NOMO-1 treated with DMSO at 0.1 percent for 48 hours (cell line): Measurements from ENCODE around the gene ORM1.
A peak's percentile ranks its signal among the peaks of the same experiment; 100 is the strongest.

ENCODE experiments used
- DNase-seq: peaks from one replicate; lab custom pipeline; 2025; ENCODE audit not compliant: unreplicated experiment; lab: John Stamatoyannopoulos, UW

The ORM1 gene

GRCh38 chr9:114287001-114287762, 35.7 kb upstream of the ORM1 start:
- DNase-seq = no peak

DNA sequence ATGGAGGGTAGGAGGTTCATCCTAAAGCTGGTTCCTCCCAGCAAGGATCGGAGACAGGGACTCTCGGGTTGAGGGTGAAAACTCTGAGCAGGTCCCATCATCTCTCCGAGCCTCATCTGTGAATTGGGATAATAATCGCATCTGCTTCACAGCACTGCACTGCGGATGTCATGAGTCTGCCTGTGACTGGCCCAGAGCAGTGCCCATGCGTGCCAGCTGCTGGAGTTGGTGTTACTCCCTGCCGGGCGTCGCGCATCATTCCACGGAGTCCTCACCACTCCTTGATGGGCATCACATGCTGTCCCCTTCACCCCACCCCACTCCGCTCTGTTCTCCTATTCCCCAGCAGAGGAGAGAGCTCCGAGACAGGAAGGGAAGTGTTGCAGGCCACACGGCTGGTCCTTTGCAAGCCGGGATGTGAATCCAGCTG, 35.1 kb upstream of the ORM1 start:
- DNase-seq = no peak

- DNase-seq = no peak
Observed at GRCh38 chr9:114288193-114289091, 34.5 kb upstream of the ORM1 start.

GRCh38 chr9:114289106-114289505, 33.8 kb upstream of the ORM1 start:
- DNase-seq = no peak

DNA sequence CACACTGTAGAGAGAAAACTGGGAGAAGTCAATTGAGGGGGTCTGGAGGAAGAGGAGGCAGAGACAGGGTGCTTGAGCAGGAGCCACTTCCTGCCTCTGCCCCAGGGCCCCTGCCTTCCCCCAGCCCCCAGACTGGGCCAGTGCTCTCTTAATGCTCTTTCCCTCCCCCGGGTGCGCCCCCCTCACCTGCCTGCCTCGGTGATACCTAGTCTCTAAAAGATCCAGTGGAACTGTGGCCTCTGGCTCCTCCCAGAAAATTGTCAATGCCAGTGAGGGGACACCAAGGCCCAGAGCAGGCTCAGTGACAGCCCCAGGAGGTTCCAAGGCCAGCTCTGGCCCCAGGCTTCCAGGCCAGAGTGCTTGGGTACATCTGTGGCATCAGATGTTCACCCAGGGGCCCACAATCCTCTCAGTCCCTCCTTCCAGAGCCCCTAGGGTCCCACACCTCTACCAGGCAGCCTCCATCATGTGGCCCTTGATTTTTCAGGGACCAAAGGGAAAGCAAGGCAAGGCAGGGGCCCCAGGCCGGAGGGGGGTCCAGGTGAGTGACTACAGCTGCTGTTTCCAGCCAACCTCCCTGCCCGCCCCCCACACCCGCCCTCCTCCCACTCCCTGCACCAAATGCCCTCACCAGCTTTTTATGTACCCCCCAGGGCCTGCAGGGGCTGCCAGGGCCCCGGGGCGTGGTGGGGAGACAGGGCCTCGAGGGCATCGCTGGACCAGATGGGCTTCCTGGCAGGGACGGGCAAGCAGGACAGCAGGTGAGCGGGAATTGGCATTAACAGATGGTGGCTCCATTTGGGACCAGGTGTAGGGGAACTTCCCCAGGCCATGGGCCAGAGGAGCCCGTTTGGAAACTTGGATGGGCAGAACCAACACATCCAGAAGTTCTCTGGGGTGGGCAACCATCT, 33.1 kb upstream of the ORM1 start:
- no peak for DNase-seq

DNA sequence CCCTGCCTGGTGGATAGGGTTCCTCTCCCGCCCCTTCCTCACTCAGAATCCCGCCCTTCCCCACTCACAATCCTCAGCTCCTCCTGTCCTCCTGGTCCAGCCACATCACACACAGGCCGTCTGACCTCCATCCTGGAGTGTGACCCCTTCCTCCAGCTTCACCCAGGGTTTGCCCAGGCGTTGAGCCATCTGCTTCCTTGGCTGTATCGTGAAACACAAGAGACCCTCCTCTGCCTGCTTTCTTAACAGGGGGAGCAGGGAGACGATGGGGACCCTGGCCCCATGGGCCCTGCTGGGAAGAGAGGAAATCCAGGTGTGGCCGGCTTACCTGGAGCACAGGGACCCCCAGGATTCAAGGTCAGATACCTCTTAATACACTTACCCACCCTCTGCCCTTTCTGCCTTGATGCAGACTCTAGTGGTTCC, 32.3 kb upstream of the ORM1 start:
- no peak for DNase-seq

DNA sequence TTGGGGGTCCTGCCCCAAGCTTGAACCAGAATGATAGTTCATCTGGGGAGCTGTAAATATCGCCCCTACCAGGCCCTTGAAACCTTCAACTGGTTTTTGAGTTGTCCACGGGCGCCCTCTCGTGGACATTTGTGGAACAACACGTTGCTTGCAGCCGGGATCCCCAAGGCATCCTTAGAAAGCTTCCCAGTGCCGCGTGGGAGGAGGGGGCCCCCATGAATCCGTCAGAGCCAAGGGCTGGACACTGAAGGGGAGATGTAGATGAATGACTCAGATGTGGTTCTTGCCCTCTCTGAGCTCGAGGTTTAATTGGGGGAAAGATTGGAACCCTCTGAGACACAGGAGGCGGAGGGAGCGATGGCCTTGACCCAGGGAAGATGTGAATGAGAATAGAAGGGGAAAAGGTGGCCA, 31.8 kb upstream of the ORM1 start:
- peak; percentile 2 for DNase-seq

DNA sequence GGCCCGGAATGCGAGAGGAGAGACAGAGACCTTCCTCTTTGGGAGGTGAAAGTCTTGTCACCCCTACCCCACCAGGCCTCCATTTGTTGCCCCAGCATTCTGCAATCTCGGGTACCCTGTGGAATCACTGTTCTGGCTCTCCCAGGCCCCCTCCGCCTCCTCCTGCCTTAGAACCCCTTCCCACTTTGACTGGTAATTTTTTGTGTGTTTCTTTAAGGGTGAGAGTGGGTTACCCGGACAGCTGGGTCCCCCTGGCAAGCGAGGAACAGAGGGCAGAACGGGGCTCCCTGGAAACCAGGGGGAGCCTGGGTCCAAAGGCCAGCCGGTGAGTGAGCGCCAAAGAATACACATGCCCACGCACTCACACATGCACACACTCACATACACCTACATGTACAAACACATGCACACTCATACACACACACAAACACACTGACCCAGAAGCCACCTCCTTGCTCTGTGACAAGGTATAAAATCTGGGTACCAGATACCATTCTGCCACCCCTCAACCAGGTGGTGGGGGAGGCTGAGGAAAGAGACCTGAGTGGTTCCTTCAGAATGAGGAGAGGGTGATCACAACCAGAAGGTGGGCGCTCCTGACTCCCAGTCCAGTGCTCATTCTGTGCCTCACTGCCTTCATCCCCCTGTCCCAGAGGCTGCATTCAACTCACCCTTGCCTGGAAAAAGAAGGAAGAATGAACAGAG, 30.9 kb upstream of the ORM1 start:
- no peak for DNase-seq

DNA sequence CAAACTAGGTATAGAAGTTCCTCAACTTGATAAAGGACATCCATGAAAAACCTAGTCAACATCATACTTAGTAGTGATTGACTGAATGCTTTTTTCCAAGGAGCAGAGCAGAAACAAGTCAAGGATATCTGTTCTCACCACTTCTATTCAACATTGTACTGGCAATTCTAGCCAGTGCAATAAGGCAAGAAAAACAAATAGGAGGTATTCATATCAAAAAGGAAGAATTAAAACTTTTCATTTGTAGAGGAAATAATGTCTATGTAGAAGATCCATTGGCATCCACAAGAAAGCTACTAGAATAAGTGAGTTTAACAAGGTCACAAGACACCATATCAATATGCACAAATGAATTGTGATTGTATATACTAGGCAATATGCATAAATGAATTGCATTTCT, 28.2 kb upstream of the ORM1 start:
- DNase-seq = no peak

- DNase-seq = no peak
Observed at GRCh38 chr9:114296338-114296737, 26.6 kb upstream of the ORM1 start.

- no peak for DNase-seq
Observed at GRCh38 chr9:114299286-114300152, 23.4 kb upstream of the ORM1 start.

GRCh38 chr9:114300153-114300845, 22.6 kb upstream of the ORM1 start:
- DNase-seq = no peak

- DNase-seq = no peak
Observed at GRCh38 chr9:114300846-114301797, 21.8 kb upstream of the ORM1 start.

DNA sequence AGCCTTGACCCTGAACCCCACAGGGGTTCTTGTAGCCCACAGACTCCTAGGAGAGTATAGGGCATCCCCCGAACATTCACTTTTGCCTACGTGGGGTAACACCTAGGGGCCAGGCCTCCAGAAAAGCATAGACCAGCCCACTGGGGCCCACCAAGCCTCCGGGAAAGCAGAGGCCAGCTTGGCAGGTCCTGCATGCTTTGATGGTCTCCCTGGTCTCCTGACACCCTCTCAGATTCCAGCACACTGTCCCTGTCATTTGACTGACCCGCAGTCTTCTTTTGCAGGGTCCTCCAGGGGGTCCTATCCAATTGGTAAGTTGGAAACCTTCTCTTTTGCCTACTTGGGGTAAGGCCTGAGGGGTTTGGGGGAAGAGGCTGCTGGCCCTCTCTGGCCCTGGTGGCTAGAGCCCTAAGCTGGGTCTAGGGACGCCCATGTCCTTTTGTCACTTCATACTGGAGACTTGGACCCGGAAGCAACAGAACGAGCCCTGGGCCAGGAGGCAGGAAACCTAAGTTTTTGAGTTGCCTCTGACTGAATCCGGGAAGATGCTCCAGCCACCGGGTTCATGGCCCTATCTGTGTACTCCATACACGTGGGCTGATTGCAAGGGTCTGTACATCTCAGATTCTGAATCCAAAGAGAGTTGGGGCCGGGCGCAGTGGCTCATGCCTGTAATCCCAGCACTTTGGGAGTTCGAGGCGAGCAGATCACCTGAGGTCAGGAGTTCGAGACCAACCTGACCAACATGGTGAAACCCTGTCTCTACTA, 20.9 kb upstream of the ORM1 start:
- DNase-seq = no peak

- DNase-seq = no peak
Observed at GRCh38 chr9:114302727-114303126, 20.2 kb upstream of the ORM1 start.

DNA sequence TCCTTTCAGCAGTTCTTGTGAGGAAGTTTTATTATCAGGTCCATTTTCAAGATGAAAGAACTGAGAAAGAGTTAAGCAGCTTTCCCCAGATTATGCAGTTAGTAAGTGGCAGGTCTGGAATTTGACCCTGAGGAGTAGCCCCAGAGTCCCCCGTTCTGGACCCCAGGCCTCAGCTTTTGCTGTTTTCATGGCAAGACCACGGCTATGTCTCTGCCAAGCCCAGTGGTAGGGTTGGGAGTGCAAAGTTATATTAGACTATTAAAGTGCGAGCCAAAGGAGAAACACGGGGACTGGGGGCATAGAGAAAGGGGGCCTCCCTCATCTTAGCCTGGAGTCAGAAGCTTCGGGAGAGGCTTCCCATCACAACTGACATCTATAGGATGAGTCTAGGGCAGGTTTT, 19.3 kb upstream of the ORM1 start:
- DNase-seq = no peak

- no peak for DNase-seq
Observed at GRCh38 chr9:114303977-114304376, 18.9 kb upstream of the ORM1 start.
